ENCODE data around the gene RASL11B. TPM values are rescaled to one million over a fixed set of nuclear protein-coding genes. Genes with fewer than 3 reads are reported as not detected.

RASL11B gene
- total and polyA plus RNA-seq, 12 donors: 1.2 to 16.5 (median 5.3) TPM

DNA sequence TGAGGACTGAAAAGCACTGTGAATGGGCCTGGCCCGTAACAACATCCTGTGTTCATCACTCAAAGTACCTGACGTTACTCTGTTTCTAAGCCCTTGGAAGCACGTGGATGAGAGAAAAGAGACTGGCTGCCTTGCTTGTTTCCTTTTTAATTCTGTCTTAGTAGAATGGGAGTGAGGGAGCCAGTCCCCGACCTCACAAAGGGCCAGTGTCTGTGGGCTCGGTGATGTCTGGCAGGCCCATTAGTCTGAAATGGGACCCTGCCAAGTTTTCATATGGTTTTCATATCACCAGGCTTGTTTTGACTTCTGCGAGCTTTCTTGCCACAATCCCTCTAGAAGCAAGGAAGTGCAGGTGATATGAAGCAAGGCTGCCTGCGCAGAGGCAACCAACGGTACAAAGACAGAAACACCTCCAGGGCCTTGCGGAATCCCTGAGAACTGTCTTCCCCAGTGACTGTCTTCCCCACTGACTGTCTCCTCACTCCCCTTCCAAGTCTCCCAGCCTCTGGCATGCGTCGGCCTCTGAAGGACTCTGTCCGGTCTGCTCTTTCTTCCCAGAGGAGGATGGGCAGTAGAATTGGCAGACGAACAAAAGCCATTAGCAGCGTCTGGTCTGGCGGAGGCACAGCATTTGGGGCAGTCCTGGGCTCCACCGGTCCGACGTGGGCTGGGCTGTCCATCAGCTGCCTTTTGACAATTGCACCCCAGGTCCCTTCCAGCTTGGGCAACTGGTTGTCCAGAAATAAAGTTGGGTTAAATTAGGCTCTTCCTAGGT lies 20.2 kb upstream of the RASL11B start:
- Histone ChIP-seq H3K4me3 (no peak overlapping the region), H3K27ac (peak overlapping the region in 7 of 10 donors; percentile 32 to 76 (median 54)), H3K27me3 (no peaks in the 10 kb centered on the region), H3K4me1 (peaks cover 13 to 68% (median 49%) of the 10 kb centered on the region in 9 donors), H3K9me3 (no peaks in the 10 kb centered on the region), H3K36me3 (no peaks in the 10 kb centered on the region)
- peak; percentile 36 to 43 for DNase-seq
- intact Hi-C loops (cut with DNase I): no loop called here
- ATAC-seq: peak; percentile 16 to 73 (median 50)
- WGBS, 2 donors: 16 to 22% methylated on average over 18 of the region's 18 CpGs
- TF ChIP-seq, protein P1, sequence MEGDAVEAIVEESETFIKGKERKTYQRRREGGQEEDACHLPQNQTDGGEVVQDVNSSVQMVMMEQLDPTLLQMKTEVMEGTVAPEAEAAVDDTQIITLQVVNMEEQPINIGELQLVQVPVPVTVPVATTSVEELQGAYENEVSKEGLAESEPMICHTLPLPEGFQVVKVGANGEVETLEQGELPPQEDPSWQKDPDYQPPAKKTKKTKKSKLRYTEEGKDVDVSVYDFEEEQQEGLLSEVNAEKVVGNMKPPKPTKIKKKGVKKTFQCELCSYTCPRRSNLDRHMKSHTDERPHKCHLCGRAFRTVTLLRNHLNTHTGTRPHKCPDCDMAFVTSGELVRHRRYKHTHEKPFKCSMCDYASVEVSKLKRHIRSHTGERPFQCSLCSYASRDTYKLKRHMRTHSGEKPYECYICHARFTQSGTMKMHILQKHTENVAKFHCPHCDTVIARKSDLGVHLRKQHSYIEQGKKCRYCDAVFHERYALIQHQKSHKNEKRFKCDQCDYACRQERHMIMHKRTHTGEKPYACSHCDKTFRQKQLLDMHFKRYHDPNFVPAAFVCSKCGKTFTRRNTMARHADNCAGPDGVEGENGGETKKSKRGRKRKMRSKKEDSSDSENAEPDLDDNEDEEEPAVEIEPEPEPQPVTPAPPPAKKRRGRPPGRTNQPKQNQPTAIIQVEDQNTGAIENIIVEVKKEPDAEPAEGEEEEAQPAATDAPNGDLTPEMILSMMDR (IDR thresholded peaks at IDR 0.05): no peak

DNA sequence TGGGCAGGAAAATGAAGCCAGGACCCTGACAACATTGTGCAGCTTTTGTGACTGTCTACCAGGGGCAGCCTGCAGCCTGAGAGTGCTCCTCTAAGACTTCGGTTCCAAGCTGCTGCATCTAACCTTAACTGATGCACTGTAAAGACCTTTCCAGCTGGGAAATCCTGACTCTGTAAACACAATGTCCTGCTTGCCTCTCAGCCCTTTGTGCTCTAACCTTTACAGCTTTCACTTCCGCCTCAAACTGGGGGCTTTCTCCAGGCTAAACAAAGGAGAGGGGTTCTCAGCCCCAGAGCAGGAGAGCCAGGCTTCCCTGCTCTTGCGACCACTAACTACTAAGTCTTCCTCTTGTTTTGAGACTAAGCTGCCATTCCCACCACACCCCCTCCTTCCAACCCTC lies 19.3 kb upstream of the RASL11B start:
- TF ChIP-seq, protein P1 (IDR thresholded peaks at IDR 0.05): no peak
- 52 to 59% methylated on average over 3 of the region's 3 CpGs for WGBS, 2 donors
- Histone ChIP-seq H3K36me3 (no peaks in the 10 kb centered on the region), H3K9me3 (no peaks in the 10 kb centered on the region), H3K27me3 (no peaks in the 10 kb centered on the region), H3K4me1 (peaks cover 13 to 67% (median 49%) of the 10 kb centered on the region in 9 donors), H3K4me3 (no peak overlapping the region), H3K27ac (peak overlapping the region in 1 of 10 donors; percentile 76)
- no peak for ATAC-seq
- intact Hi-C loops (cut with DNase I): no loop called here
- DNase-seq: no peak

DNA sequence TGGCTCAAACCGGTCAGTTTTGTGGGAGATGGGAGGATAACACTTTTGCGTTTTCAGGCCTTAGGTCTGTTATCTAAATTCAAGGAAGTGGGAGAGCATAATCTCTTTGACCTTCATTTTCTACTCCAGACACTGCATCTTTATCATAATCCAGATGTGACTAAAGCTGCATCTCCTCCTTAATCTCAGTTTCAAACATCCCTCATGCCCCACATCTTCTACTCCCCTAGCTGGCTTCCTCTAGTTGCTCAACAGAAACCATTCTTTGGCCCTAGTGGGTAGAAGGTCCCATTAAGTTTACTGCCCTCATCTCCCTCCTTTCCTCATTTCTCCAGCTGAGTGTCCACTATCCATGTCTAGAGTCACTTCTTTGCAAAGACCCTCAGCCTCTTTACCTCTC lies 18.8 kb upstream of the RASL11B start:
- no peaks in the 10 kb centered on the region for H3K36me3 ChIP-seq
- intact Hi-C loops (cut with DNase I): no loop called here

DNA sequence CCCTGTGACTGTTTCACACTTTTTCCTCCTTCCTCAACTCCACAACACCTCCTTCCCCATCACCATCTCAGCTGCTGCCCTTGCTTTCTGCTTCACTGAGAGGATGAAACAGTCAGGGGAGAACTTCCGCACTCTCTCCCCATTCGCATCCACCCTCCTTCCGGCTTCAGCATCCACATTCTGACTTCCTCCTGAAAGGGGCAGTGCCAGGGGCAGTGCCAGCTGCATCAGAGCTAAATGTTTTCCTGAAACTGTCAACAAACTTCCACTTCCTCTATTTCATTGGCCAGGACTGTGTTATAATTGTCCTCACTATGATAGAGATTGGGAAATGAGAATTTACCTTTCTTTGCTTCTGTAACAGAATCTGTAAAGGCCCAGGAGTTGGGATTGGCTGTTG lies 18.2 kb upstream of the RASL11B start:
- H3K36me3 ChIP-seq: no peaks in the 10 kb centered on the region
- DNase-seq: peak in 1 of 2 donors; percentile 13

More for the DNA sequence above, 18.8 kb upstream of the RASL11B start:
- TF ChIP-seq, protein P1 (IDR thresholded peaks at IDR 0.05): no peak
- WGBS, 2 donors: 60 to 79% methylated on average over 2 of the region's 2 CpGs
- Histone ChIP-seq H3K9me3 (no peaks in the 10 kb centered on the region), H3K27ac (peak overlapping the region in 1 of 10 donors; percentile 76), H3K27me3 (no peaks in the 10 kb centered on the region), H3K4me3 (no peak overlapping the region), H3K4me1 (peaks cover 12 to 63% (median 45%) of the 10 kb centered on the region in 9 donors)
- ATAC-seq (no peak), DNase-seq (no peak)

More for the DNA sequence above, 18.2 kb upstream of the RASL11B start:
- Histone ChIP-seq H3K4me3 (no peak overlapping the region), H3K27me3 (no peaks in the 10 kb centered on the region), H3K27ac (peak overlapping the region in 1 of 10 donors; percentile 24), H3K4me1 (peaks cover 10 to 57% (median 39%) of the 10 kb centered on the region in 9 donors), H3K9me3 (no peaks in the 10 kb centered on the region)
- 75 to 83% methylated on average over 3 of the region's 3 CpGs for WGBS, 2 donors
- TF ChIP-seq, protein P1 (IDR thresholded peaks at IDR 0.05): no peak
- intact Hi-C loops (cut with DNase I): no loop called here
- ATAC-seq: peak in 5 of 8 donors; percentile 12 to 66 (median 34)
